ENCODE measurements around the gene GADD45GIP1.
"Not testable (repeated sequence)": the region's sequence is repeated elsewhere in the genome, so short reads cannot be mapped to it uniquely, and the experiment has no call there.

The GADD45GIP1 gene

GRCh38 chr19:12940897-12941296, 16.1 kb downstream of the GADD45GIP1 start:
- no peak for DNase-seq (ENCODE audit: low read depth in 3 of 3)

DNA sequence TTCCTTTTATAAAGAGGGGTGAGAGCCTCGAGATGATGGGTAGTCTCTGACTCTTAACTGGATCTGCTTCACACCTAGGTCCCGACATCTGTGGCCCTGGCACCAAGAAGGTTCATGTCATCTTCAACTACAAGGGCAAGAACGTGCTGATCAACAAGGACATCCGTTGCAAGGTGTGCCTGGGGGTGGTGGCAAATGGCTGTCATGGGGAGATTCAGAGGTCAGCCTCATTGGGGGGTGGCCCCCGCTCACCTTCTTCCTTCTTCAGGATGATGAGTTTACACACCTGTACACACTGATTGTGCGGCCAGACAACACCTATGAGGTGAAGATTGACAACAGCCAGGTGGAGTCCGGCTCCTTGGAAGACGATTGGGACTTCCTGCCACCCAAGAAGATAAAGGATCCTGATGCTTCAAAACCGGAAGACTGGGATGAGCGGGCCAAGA, 17.0 kb downstream of the GADD45GIP1 start:
- no peak for DNase-seq (ENCODE audit: low read depth in 3 of 3)

DNA sequence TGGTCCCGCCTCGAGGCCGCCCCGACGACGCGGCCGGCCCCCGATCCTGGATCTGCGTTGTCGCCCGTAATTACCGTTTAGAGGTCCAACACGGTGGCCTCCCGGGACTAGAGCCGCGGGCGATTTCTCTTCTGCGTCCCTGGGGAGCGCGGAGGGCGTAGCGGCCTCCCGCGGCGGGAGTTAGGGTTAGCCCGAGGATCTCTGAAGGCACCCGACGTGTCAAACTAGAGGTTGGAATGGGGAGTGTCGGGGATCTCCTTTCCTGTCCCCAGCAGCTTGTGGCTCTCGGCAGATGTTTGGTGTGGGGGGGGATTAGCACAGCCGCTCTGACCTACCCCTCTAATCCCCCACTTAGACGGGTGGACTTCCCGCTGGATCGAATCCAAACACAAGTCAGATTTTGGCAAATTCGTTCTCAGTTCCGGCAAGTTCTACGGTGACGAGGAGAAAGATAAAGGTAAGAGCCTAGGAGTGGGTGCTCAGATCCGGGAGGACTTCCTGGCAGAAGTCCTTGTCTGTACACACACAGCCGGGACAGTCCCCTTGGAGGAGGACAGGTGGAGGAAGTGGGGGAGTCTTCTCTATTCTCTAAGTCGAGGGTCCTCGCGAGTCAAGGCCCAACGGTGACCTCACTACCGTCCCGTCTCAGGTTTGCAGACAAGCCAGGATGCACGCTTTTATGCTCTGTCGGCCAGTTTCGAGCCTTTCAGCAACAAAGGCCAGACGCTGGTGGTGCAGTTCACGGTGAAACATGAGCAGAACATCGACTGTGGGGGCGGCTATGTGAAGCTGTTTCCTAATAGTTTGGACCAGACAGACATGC, 18.0 kb downstream of the GADD45GIP1 start:
- DNase-seq (ENCODE audit: low read depth in 3 of 3): peak in 1 of 3 experiments; percentile 29

DNA sequence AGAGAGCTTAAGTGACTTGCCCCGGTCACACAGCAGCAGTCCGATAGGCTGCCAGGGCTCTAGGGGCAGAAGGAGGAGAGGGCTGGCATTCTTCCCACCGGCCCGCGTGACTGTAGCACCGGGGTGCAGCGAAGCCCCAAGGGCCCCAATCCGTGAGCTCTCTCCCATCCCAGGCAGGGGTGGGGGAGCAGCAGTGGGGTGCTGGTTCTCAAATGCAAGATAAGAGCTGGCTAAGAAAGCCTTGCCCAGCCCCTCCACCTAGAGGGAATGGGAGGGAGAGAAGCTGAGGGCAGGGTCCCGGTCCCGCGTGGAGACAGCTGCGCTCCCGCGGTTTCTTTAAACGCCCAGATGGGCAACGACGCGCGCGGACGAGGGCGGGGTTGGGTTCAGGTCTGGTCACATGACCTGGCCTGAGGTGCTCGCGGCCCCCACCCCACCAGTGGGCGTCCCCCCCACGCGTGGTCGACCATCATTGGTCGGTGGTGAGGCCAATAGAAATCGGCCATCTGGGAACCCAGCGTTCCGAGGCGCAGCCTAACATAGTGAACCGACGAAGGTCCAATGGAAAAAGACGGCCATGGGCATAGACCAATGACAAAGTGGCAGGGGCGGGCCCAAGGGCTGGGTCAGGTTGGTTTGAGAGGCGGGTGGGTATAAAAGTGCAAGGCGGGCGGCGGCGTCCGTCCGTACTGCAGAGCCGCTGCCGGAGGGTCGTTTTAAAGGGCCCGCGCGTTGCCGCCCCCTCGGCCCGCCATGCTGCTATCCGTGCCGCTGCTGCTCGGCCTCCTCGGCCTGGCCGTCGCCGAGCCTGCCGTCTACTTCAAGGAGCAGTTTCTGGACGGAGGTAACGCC, 18.9 kb downstream of the GADD45GIP1 start, which contains the start of gene CALR:
Gene CALR (plus strand): TSS at position 683 of the 852 bp plus-strand sequence. CDS start 71 bp downstream, at position 754.
- DNase-seq (ENCODE audit: low read depth in 3 of 3): peak; percentile 99

GRCh38 chr19:12937093-12937926, 19.7 kb downstream of the GADD45GIP1 start:
- DNase-seq (ENCODE audit: low read depth in 3 of 3): no peak

- DNase-seq (ENCODE audit: low read depth in 3 of 3): no peak
Observed at GRCh38 chr19:12936582-12936981, 20.4 kb downstream of the GADD45GIP1 start.

- no peak for DNase-seq (ENCODE audit: low read depth in 3 of 3)
Observed at GRCh38 chr19:12935071-12935470, 22.0 kb downstream of the GADD45GIP1 start.

GRCh38 chr19:12933287-12934072, 23.5 kb downstream of the GADD45GIP1 start, which contains the start of gene FARSA:
FARSA (minus strand) TSS chr19:12933711; CDS start chr19:12933696, 15 bp downstream.
- peak; percentile 85 to 91 (median 85) for DNase-seq (ENCODE audit: low read depth in 3 of 3)

- DNase-seq (ENCODE audit: low read depth in 3 of 3): no peak
Observed at GRCh38 chr19:12932392-12933286, 24.4 kb downstream of the GADD45GIP1 start.

DNA sequence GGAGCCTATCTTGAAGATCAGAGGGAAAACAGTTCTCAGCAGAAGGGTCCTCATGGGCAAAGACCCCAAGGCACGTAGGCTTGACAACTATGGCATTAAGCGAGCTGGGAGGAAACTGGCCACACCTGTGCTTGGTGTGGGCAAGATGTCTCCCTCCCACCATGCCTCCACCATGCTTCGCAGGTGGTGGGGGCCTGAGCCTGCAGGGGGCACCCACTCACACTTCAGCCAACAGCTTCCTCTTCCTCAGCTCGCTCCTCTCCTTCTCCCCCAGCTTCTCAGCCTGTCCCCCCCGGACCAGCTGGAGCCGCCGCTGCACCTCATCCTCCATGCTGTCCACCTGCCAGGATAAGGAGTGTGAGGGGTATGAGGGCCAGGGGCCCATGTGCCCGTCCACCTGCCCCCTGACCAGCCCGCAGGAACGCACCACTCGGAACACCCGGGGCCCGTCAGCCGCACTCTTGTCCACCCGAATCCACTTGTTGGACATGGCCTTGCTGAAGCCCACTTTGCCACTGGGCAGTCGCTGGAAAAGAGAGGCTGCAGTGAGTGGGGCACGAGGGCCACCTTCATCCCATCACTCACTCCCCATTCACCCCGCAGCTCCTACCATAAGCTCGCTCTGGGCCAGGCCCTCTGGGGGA, 26.9 kb downstream of the GADD45GIP1 start:
- no peak for DNase-seq (ENCODE audit: low read depth in 3 of 3)

DNA sequence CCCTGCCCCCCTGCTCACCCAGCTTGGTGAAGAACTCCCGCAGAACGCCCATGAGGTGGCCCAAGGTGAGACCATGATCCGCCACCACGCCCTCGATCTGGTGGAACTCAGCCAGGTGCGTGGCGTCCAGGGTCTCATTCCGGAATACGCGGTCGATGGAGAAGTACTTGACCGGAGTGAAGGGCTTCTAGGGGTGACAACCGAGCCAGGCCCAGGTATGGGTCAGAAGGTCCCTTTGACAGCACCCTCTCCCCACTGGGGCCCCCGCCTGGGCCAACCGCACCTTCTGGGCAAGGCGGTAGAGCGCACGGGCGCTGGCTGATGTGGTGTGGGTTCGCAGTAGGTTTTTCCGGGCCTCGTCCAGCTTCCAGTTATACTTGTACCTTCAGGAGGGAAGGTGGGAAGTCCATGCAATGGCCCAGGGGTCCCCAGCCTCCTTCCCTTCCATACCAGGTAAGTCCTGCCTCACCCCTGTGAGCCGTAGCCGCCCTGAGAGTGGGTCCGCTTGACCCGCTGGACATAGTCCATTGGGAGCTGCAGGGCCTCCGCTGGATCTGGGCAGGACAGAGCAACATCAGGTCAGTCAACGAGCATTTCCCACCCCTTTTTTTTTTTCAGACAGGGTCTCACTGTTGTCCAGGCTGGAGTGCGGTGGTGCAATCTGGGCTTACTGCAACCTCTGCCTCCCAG, 32.3 kb downstream of the GADD45GIP1 start:
- no peak for DNase-seq (ENCODE audit: low read depth in 3 of 3)

- no peak for DNase-seq (ENCODE audit: low read depth in 3 of 3)
Observed at GRCh38 chr19:12922959-12923358, 34.1 kb downstream of the GADD45GIP1 start.

- no peak for DNase-seq (ENCODE audit: low read depth in 3 of 3)
Observed at GRCh38 chr19:12921047-12921446, 36.0 kb downstream of the GADD45GIP1 start.

DNA sequence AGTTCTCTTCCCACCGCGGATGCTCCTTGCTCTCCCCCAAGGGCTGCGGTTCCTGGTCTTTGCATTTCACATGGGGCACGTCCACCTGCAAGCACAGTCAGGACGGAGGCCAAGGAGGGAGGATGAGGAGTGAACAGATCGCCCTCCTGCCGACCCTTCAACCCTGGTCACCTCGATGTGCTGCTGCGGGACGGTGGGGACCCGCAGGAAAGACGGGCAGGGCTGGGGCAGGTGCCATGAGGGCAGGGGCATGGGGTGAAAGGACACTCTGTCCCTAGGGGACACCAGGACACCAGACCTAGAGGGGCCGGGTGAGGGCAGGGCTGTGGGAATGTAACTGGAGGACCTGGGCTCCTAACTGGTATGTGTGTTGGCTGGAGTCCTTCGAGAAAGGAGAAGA, 38.8 kb downstream of the GADD45GIP1 start:
- DNase-seq (ENCODE audit: low read depth in 3 of 3): no peak

GRCh38 chr19:12915860-12916259, 41.2 kb downstream of the GADD45GIP1 start:
- DNase-seq (ENCODE audit: low read depth in 3 of 3): not testable (repeated sequence)

DNA sequence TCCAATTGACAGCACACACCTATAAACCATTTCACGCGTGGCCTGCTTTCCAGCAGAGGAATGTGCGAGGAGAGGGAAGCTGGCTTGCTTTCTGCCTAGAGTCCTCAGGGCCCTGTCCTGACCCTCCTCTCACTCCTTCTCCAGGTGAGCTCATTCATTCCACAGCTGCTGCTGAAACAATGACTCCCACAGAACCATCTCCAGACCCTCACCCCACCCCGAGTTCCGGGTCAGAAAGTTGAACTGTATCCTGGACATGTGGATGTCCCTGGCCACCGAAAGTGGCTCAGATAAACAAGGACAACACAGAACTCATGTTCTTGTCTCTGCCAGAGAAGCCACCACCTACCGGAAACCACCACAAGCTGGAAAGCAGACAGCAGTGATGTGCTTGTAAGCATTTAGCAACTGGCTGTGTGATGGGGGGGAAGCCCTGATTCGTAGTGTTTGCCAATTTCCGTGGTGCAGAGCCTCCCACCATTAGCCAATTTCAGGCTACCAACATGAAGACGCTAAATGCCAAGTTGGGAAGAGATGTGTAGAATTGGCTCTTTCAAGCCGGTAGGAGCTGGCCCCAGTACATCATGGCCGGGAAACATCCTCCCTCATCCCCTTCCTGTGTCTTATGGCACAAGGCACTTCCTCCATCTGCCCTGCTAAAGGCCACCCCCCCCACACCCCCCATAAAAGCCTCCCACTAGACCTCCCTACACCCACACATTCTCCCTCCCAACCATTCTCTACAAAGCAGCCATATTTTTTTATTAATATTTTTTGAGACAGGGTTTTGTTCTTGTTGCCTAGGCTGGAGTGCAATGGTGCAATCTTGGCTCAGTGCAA, 43.0 kb downstream of the GADD45GIP1 start:
- DNase-seq (ENCODE audit: low read depth in 3 of 3): peak in 1 of 3 experiments; percentile 42

- no peak for DNase-seq (ENCODE audit: low read depth in 3 of 3)
Observed at GRCh38 chr19:12913011-12913561, 43.9 kb downstream of the GADD45GIP1 start.
